ENCODE results near the gene SP100.
"Not testable (repeated sequence)": the region's sequence is repeated elsewhere in the genome, so short reads cannot be mapped to it uniquely, and the experiment has no call there.

Gene SP100

GRCh38 chr2:230459216-230459615 is 43.2 kb downstream of the SP100 start:
- DNase-seq (ENCODE audit: insufficient read length, low spot score) = no peak
- no peak for TF ChIP-seq CTCF (IDR thresholded peaks at IDR 0.05; ENCODE audit: insufficient read depth, missing control alignments)
- no peak for FAIRE-seq

GRCh38 chr2:230471074-230471473 is 55.1 kb downstream of the SP100 start:
- TF ChIP-seq CTCF (IDR thresholded peaks at IDR 0.05; ENCODE audit: insufficient read depth, missing control alignments) = no peak
- no peak for DNase-seq (ENCODE audit: insufficient read length, low spot score)
- no peak for FAIRE-seq

GRCh38 chr2:230472621-230473018 is 56.6 kb downstream of the SP100 start:
- no peak for FAIRE-seq
- no peak for DNase-seq (ENCODE audit: insufficient read length, low spot score)
- TF ChIP-seq CTCF (IDR thresholded peaks at IDR 0.05; ENCODE audit: insufficient read depth, missing control alignments) = no peak

- FAIRE-seq (no peak), DNase-seq (ENCODE audit: insufficient read length, low spot score) (no peak)
- no peak for TF ChIP-seq CTCF (IDR thresholded peaks at IDR 0.05; ENCODE audit: insufficient read depth, missing control alignments)
These were observed 57.4 kb downstream of the SP100 start for GRCh38 chr2:230473378-230473777.

GRCh38 chr2:230475143-230475542 is 59.1 kb downstream of the SP100 start:
- DNase-seq (ENCODE audit: insufficient read length, low spot score) (no peak), FAIRE-seq (no peak)
- no peak for TF ChIP-seq CTCF (IDR thresholded peaks at IDR 0.05; ENCODE audit: insufficient read depth, missing control alignments)

GRCh38 chr2:230485801-230486341 is 69.9 kb downstream of the SP100 start:
- FAIRE-seq (no peak), DNase-seq (ENCODE audit: insufficient read length, low spot score) (no peak)
- TF ChIP-seq CTCF (IDR thresholded peaks at IDR 0.05; ENCODE audit: insufficient read depth, missing control alignments) = no peak

- FAIRE-seq; DNase-seq (ENCODE audit: insufficient read length, low spot score): not testable (repeated sequence)
These were observed 75.2 kb downstream of the SP100 start for GRCh38 chr2:230491219-230491618.

- FAIRE-seq = no peak
- no peak for DNase-seq (ENCODE audit: insufficient read length, low spot score)
- TF ChIP-seq CTCF (IDR thresholded peaks at IDR 0.05; ENCODE audit: insufficient read depth, missing control alignments) = no peak
These were observed 76.1 kb downstream of the SP100 start for GRCh38 chr2:230492107-230492506.
